ENCODE measurements around the gene SLC35B2.
A peak's percentile ranks its signal among the peaks of the same experiment; 100 is the strongest.

- TF ChIP-seq CTCF (IDR thresholded peaks at IDR 0.05) (peak in 2 of 7 experiments; percentile 14 to 21), POLR2A (IDR thresholded peaks at IDR 0.05) (peak; percentile 58 to 87 (median 87))
Measured at GRCh38 chr6:44237021-44237812, 20.1 kb downstream of the SLC35B2 start.

Data from body of pancreas (tissue), 4 donors.